Activated CD8-positive, alpha-beta memory T cell treated with anti-CD3 and anti-CD28 coated beads, Interleukin-2, amount 10 ng/mL, durations not matched to agents 7 days and 5 days (primary cell): Measurements from ENCODE around the gene MN1. TPM values are rescaled to one million over a fixed set of nuclear protein-coding genes. Genes with fewer than 3 reads are reported as not detected.

Source experiments
- ATAC-seq: fragments of 150-1000 bp; cut with Tn5 transposase; one replicate; pipeline ENCODE4 v1.10.0; 2021; ENCODE audit warnings: moderate library complexity
- CTCF ChIA-PET: fragments of 350-600 bp; sonication (Branson Sonifier 250); formaldehyde crosslinking; loops from one replicate; lab custom pipeline; 2021; ENCODE audit warnings: antibody characterized with exemption; lab: Charles Lee
- DNase-seq: peaks from one replicate; pipeline ENCODE4 v3.0.0-alpha.2; 2020
- H3K27ac Mint-ChIP-seq: one replicate; pipeline ENCODE4 v1.8.0; 2021; ENCODE audit warnings: mild to moderate bottlenecking, mixed read lengths
- H3K27me3 Mint-ChIP-seq: one replicate; pipeline ENCODE4 v1.8.0; 2021; ENCODE audit warnings: mixed read lengths
- H3K36me3 Mint-ChIP-seq: one replicate; pipeline ENCODE4 v1.8.0; 2021; ENCODE audit warnings: mild to moderate bottlenecking, mixed read lengths
- H3K4me1 Mint-ChIP-seq: one replicate; pipeline ENCODE4 v1.8.0; 2021; ENCODE audit warnings: mixed read lengths
- H3K4me3 Mint-ChIP-seq: one replicate; pipeline ENCODE4 v1.8.0; 2021; ENCODE audit warnings: mild to moderate bottlenecking, moderate library complexity, mixed read lengths
- H3K9me3 Mint-ChIP-seq: one replicate; pipeline ENCODE4 v1.8.0; 2022; ENCODE audit warnings: low read depth, mixed read lengths
- total RNA-seq, 2 experiments: library from RNA; stranded (reverse); gene quantifications; one replicate each; pipeline ENCODE4 v1.2.3, GENCODE V29; 2021

Gene MN1
- total RNA-seq, 2 experiments from 2014 or later, result 0.14 to 0.29 TPM

GRCh38 chr22:27839057-27839660, 37.6 kb upstream of the MN1 start:
- Mint-ChIP-seq H3K36me3 (peaks cover 4% of the 10 kb centered on the region), H3K27me3 (no peaks in the 10 kb centered on the region), H3K27ac (no peak overlapping the region), H3K9me3 (no peaks in the 10 kb centered on the region), H3K4me3 (no peak overlapping the region), H3K4me1 (no peaks in the 10 kb centered on the region)
- ATAC-seq (no peak), DNase-seq (no peak)
- CTCF ChIA-PET, result no interaction called here

GRCh38 chr22:27836181-27836580, 34.6 kb upstream of the MN1 start:
- no peak for ATAC-seq
- H3K4me1 Mint-ChIP-seq, result peaks cover 15% of the 10 kb centered on the region
- CTCF ChIA-PET, result no interaction called here

DNA sequence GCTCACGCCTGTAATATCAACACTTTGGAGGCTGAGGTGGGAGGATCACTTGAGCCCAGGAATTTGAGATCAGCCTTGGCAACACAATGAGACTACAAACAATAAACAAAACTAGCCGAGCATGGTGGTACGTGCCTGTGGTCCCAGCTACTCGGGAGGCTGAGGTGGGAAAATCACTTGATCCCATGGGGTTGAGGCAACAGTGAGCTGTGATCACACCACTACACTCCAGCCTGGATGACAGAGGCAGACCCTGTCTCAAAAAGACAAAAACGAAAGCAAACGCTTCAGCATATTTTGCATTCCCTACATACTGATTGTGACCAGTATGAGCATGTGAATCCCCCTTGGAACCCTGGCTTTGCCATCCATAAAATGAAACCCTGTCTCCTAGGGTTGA, 33.9 kb upstream of the MN1 start:
- H3K4me1 Mint-ChIP-seq, result peaks cover 17% of the 10 kb centered on the region
- H3K27me3 Mint-ChIP-seq, result no peaks in the 10 kb centered on the region
- H3K36me3 Mint-ChIP-seq, result peaks cover 3% of the 10 kb centered on the region
- H3K4me3 Mint-ChIP-seq, result no peak overlapping the region
- CTCF ChIA-PET, result no interaction called here
- H3K9me3 Mint-ChIP-seq, result no peaks in the 10 kb centered on the region
- no peak for ATAC-seq
- H3K27ac Mint-ChIP-seq, result no peak overlapping the region
- no peak for DNase-seq

More at GRCh38 chr22:27836181-27836580, 34.6 kb upstream of the MN1 start:
- no peak for DNase-seq
- Mint-ChIP-seq H3K9me3 (no peaks in the 10 kb centered on the region), H3K4me3 (no peak overlapping the region), H3K27ac (no peak overlapping the region), H3K27me3 (no peaks in the 10 kb centered on the region), H3K36me3 (peaks cover 3% of the 10 kb centered on the region)

- DNase-seq (no peak), ATAC-seq (no peak)
- CTCF ChIA-PET, result no interaction called here
- H3K9me3 Mint-ChIP-seq, result no peaks in the 10 kb centered on the region
- H3K4me1 Mint-ChIP-seq, result peaks cover 17% of the 10 kb centered on the region
- peaks cover 3% of the 10 kb centered on the region for H3K36me3 Mint-ChIP-seq
- H3K27me3 Mint-ChIP-seq, result no peaks in the 10 kb centered on the region
- no peak overlapping the region for H3K4me3 Mint-ChIP-seq
- H3K27ac Mint-ChIP-seq, result peak overlapping the region; percentile 25
Observed at GRCh38 chr22:27834364-27835185, 33.0 kb upstream of the MN1 start.

DNA sequence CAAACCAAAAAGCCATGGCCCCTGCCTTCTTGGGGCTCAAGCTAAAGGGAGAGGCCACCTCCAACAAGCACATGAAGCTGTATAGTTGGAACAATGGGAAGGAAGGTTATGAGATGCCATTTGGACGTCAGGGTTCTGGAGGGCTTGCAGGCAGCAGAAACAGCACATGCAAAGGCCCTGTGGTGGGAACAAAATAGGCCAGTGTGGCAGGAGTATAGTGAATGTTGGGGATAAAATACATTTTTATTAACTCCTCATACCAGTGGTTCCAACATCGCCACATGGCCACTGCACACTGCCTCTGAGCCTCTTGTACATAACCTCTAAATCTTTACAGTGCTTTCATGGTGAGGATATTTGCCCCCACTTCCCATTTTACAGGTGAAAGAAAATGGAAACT, 32.2 kb upstream of the MN1 start:
- Mint-ChIP-seq H3K4me3 (no peak overlapping the region), H3K9me3 (no peaks in the 10 kb centered on the region), H3K36me3 (peaks cover 3% of the 10 kb centered on the region), H3K27ac (no peak overlapping the region), H3K4me1 (peaks cover 17% of the 10 kb centered on the region), H3K27me3 (no peaks in the 10 kb centered on the region)
- CTCF ChIA-PET, result no interaction called here
- no peak for ATAC-seq
- DNase-seq, result no peak

DNA sequence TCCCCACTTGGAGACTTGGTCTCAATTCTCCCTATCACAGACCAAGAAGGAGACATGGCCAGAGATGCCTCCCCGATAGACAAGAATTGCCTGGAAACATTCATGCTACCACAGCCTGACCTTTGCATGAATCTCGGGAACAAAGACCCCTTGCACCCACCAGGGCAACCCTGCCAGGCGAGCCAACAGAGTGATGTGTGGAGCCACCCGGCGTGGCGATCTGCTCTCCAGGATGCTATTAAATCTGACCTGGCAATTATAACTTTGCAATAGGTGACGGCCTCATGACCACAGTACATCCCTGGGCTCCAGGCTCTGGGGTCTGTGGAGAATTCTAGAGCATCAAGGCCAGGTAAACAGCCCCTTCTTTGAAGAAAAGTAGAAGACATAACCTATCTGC, 31.1 kb upstream of the MN1 start:
- Mint-ChIP-seq H3K27me3 (no peaks in the 10 kb centered on the region), H3K36me3 (no peaks in the 10 kb centered on the region), H3K4me3 (no peak overlapping the region), H3K4me1 (peaks cover 17% of the 10 kb centered on the region), H3K27ac (peak overlapping the region; percentile 72), H3K9me3 (no peaks in the 10 kb centered on the region)
- DNase-seq, result no peak
- CTCF ChIA-PET, result interaction anchor here (1.0 kb wide), 1 partner anchor 54 kb away, joined by 3 read pairs; no protein-coding TSS in a partner anchor
- no peak for ATAC-seq

DNA sequence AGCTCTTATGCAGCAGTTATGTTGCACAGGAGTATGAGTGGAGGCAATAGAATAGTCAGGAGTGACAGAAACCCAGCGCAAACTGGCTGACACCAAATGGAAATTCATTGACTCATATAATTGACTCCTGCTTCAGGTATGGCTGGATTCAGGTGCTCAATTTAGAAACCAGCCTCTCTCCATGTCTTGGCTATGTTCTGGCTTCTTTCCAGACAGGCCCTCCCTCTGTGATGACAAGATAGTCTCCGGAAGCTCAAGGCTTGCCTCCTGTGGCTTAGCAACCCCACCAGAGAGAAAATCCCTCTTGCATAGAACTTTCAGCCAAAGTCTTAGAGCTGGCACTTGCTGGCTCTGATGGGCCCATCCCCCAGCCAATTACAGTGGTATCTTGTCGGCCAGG, 28.1 kb upstream of the MN1 start:
- ATAC-seq (no peak), DNase-seq (no peak)
- H3K4me1 Mint-ChIP-seq, result peaks cover 17% of the 10 kb centered on the region
- peaks cover 2% of the 10 kb centered on the region for H3K9me3 Mint-ChIP-seq
- no peaks in the 10 kb centered on the region for H3K36me3 Mint-ChIP-seq
- H3K27ac Mint-ChIP-seq, result no peak overlapping the region
- H3K27me3 Mint-ChIP-seq, result no peaks in the 10 kb centered on the region
- H3K4me3 Mint-ChIP-seq, result no peak overlapping the region
- CTCF ChIA-PET, result no interaction called here

GRCh38 chr22:27827604-27828587, 26.3 kb upstream of the MN1 start:
- H3K4me3 Mint-ChIP-seq, result no peak overlapping the region
- no peak overlapping the region for H3K27ac Mint-ChIP-seq
- peaks cover 17% of the 10 kb centered on the region for H3K4me1 Mint-ChIP-seq
- no peaks in the 10 kb centered on the region for H3K36me3 Mint-ChIP-seq
- no peaks in the 10 kb centered on the region for H3K27me3 Mint-ChIP-seq
- DNase-seq, result no peak
- H3K9me3 Mint-ChIP-seq, result peaks cover 2% of the 10 kb centered on the region
- no peak for ATAC-seq
- CTCF ChIA-PET, result no interaction called here

GRCh38 chr22:27825174-27825573, 23.6 kb upstream of the MN1 start:
- Mint-ChIP-seq H3K9me3 (peaks cover 2% of the 10 kb centered on the region), H3K4me3 (no peak overlapping the region), H3K4me1 (no peaks in the 10 kb centered on the region), H3K27ac (no peak overlapping the region), H3K27me3 (no peaks in the 10 kb centered on the region), H3K36me3 (no peaks in the 10 kb centered on the region)
- no peak for ATAC-seq
- CTCF ChIA-PET, result no interaction called here
- no peak for DNase-seq

- Mint-ChIP-seq H3K27ac (no peak overlapping the region), H3K9me3 (peaks cover 2% of the 10 kb centered on the region), H3K4me1 (no peaks in the 10 kb centered on the region), H3K27me3 (no peaks in the 10 kb centered on the region), H3K36me3 (no peaks in the 10 kb centered on the region), H3K4me3 (no peak overlapping the region)
- no peak for ATAC-seq
- CTCF ChIA-PET, result no interaction called here
- no peak for DNase-seq
Observed at GRCh38 chr22:27823221-27823620, 21.7 kb upstream of the MN1 start.

GRCh38 chr22:27820896-27821866, 19.6 kb upstream of the MN1 start:
- DNase-seq, result no peak
- H3K4me1 Mint-ChIP-seq, result no peaks in the 10 kb centered on the region
- peaks cover 2% of the 10 kb centered on the region for H3K9me3 Mint-ChIP-seq
- no peak overlapping the region for H3K4me3 Mint-ChIP-seq
- no peaks in the 10 kb centered on the region for H3K36me3 Mint-ChIP-seq
- H3K27ac Mint-ChIP-seq, result no peak overlapping the region
- ATAC-seq, result no peak
- H3K27me3 Mint-ChIP-seq, result no peaks in the 10 kb centered on the region
- CTCF ChIA-PET, result no interaction called here

DNA sequence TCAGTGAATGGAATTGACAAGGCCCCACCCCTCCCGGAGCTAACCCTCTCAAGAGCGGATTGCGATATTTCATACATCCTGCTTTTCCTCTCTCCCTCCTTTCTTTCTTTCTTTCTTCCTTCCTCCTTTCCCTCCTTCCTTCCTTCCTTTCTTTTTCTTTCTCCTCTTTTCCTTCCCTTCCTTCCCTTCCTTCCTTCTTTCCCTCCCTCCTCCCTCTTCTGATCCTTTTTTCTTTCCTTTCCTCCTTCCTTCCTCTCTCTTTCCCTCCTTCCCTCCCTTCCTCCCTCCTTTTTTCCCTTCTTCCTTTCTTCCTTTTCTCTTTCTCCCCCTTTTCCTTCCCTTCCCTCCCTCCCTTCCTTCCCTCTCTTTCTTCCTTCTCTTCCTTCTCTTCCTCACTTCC, 15.0 kb upstream of the MN1 start:
- ATAC-seq (no peak), DNase-seq (no peak)
- Mint-ChIP-seq H3K4me1 (no peaks in the 10 kb centered on the region), H3K9me3 (no peaks in the 10 kb centered on the region), H3K27ac (no peak overlapping the region), H3K27me3 (no peaks in the 10 kb centered on the region), H3K4me3 (no peak overlapping the region), H3K36me3 (no peaks in the 10 kb centered on the region)
- CTCF ChIA-PET, result no interaction called here
